B cell (primary cell): Measurements from ENCODE around the gene BMP7.

Source experiments
- CTCF ChIP-seq: fragments of 200-600 bp; IDR thresholded peaks from one replicate; pipeline ENCODE4 v1.8.0; 2022; ENCODE audit warnings: antibody characterized with exemption, mild to moderate bottlenecking
- EZH2 ChIP-seq: IDR thresholded peaks from 2 replicates; pipeline ENCODE4 v1.6.1; 2012; ENCODE audit warnings: borderline replicate concordance, low read depth, mild to moderate bottlenecking, moderate library complexity, low read length; ENCODE audit not compliant: insufficient read depth, poor library complexity, severe bottlenecking

- TF ChIP-seq EZH2 (no peak), CTCF (no peak)
Measured at GRCh38 chr20:57308451-57309271, 42.2 kb upstream of the BMP7 start.
